Subcutaneous abdominal adipose tissue (tissue), 5 donors: ENCODE data around the gene CPXM2.

Experiments
- H3K27ac ChIP-seq: one replicate; pipeline ENCODE4 v1.7.0; 2013; ENCODE audit warnings: low read depth, mild to moderate bottlenecking, inconsistent platforms, low read length, moderate library complexity
- H3K27me3 ChIP-seq, 5 donors: one replicate each; pipeline ENCODE4 v1.7.0; 2013; ENCODE audit warnings: low read length in 5 of 5, inconsistent platforms in 1 of 5; ENCODE audit not compliant: control insufficient read depth in 5 of 5, insufficient read depth in 4 of 5
- H3K36me3 ChIP-seq, 5 donors: one replicate each; pipeline ENCODE4 v1.7.0; 2013; ENCODE audit warnings: low read length in 5 of 5; ENCODE audit not compliant: control insufficient read depth in 5 of 5, insufficient read depth in 5 of 5
- H3K4me1 ChIP-seq, 5 donors: one replicate each; pipeline ENCODE4 v1.7.0; 2013; ENCODE audit warnings: low read length in 5 of 5, mild to moderate bottlenecking in 3 of 5, moderate library complexity in 1 of 5; ENCODE audit not compliant: control insufficient read depth in 5 of 5, insufficient read depth in 5 of 5
- H3K4me3 ChIP-seq, 5 donors: one replicate each; pipeline ENCODE4 v1.7.0; 2013; ENCODE audit warnings: low read length in 5 of 5, low read depth in 1 of 5
- H3K9ac ChIP-seq, 5 donors: one replicate each; pipeline ENCODE4 v1.7.0; 2013; ENCODE audit warnings: low read length in 5 of 5, mild to moderate bottlenecking in 4 of 5, moderate library complexity in 3 of 5
- H3K9me3 ChIP-seq, 5 donors: one replicate each; pipeline ENCODE4 v1.7.0; 2013; ENCODE audit warnings: low read length in 5 of 5; ENCODE audit not compliant: control insufficient read depth in 5 of 5
- donor health status: healthy.
- donor health status: healthy.
- donor health status: healthy.
- donor health status: healthy.
- donor health status: healthy.

Gene CPXM2

DNA sequence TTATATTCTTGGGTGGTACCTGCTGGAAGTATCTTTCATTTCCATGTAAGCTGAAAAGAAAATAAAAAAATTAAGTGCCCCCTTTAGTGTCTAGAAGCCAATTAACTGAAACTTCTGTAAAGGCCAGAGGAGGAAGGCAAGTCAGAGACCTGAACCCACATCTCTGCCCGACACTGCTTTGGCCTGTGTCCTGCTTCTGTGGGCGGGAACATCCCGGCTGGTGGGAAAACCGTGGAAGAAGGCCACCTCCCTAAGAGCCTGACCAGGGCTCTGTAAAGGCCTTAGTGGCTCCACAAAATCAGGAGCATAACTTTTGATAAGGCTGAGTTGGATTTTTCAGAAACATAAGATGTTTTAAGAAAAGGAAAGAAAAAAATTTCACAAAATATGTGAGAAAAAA, 9.4 kb downstream of the CPXM2 start:
- peaks cover 0 to 5% (median 0%) of the 10 kb centered on the region in 5 donors for H3K9me3 ChIP-seq
- peak overlapping the region; percentile 46 for H3K27ac ChIP-seq
- no peak overlapping the region for H3K9ac ChIP-seq
- H3K4me1 ChIP-seq: peaks cover 0 to 4% (median 0%) of the 10 kb centered on the region in 5 donors
- no peaks in the 10 kb centered on the region for H3K27me3 ChIP-seq
- no peaks in the 10 kb centered on the region for H3K36me3 ChIP-seq
- H3K4me3 ChIP-seq: no peak overlapping the region

GRCh38 chr10:123879606-123880257, 11.9 kb downstream of the CPXM2 start:
- H3K9me3 ChIP-seq: peaks cover 0 to 7% (median 0%) of the 10 kb centered on the region in 5 donors
- H3K4me3 ChIP-seq: no peak overlapping the region
- H3K27me3 ChIP-seq: no peaks in the 10 kb centered on the region
- H3K27ac ChIP-seq: no peak overlapping the region
- peaks cover 0 to 4% (median 0%) of the 10 kb centered on the region in 5 donors for H3K4me1 ChIP-seq
- no peak overlapping the region for H3K9ac ChIP-seq
- H3K36me3 ChIP-seq: no peaks in the 10 kb centered on the region

DNA sequence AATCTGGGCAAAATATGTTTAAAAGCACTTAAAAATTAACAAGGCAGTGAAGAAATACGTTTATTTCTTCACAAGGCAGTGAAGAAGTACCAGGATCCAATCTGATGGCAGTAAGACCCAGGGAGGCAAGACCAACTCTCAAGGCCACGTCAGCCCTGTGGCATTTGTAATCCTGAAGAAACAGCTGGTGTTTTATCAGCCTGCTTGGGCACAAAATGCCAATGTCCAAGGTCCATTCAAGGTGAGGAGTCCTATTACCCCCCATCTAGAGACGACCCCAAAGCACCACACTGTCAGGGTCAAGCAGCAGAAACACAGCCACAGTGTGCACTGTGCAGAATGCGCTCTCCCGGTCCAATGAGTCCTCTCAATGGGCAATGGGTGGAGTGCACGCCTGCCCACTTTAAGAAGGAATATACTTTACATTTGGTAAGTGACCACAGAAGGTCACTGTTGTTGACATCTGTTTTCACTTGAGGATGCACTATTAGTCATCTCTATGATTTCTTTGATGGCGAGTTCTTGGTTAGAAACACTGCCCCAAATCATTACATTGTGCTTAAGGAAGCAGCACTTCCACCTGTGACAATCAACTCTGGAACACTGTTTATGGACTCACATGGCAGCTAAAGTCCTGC, 12.8 kb downstream of the CPXM2 start:
- H3K27ac ChIP-seq: no peak overlapping the region
- no peak overlapping the region for H3K9ac ChIP-seq
- H3K4me3 ChIP-seq: no peak overlapping the region
- H3K9me3 ChIP-seq: peaks cover 0 to 7% (median 0%) of the 10 kb centered on the region in 5 donors
- H3K27me3 ChIP-seq: no peaks in the 10 kb centered on the region
- H3K36me3 ChIP-seq: no peaks in the 10 kb centered on the region
- peaks cover 0 to 4% (median 0%) of the 10 kb centered on the region in 5 donors for H3K4me1 ChIP-seq

DNA sequence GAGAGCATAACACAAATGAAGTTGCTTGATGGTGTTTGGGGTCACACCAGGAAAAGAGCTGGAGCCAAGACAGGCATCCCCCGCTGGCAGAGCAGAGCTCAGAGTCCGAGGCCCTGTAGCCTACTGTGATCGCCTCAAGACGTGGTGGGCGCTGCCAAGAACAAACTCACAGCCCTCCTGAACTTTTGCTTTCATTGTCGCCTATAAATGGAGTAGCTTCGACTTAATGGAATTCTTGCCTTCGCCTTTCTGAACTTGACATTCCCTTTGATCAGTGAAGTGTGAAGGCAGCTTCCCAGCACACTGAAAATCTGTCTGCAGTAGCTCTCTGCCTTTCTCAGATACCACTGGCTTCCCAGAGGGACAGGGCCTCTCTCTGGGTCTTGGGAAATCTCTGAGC, 21.3 kb downstream of the CPXM2 start:
- no peaks in the 10 kb centered on the region for H3K36me3 ChIP-seq
- no peak overlapping the region for H3K4me3 ChIP-seq
- H3K4me1 ChIP-seq: peaks cover 0 to 4% (median 0%) of the 10 kb centered on the region in 5 donors
- no peak overlapping the region for H3K27ac ChIP-seq
- H3K9me3 ChIP-seq: peaks cover 0 to 10% (median 0%) of the 10 kb centered on the region in 5 donors
- H3K27me3 ChIP-seq: no peaks in the 10 kb centered on the region
- H3K9ac ChIP-seq: no peak overlapping the region

DNA sequence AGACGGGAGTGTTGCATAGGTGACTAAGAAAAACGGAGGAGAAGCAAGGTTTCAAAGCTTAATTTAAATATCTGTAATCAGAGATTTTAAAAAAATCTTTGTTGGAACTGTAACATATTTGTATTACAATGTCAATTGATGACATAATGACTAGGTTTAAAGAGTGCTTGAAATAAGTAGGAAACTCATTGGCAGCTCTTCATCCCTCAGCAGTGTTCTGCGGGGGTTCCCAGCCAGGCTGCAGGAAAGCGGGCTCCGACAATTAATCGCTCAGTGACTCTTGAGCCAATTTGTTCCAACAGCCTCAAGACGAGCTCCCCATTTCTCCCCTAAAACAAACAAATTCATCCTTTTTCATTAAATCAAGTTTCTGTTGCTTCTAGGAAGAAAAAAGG, 22.6 kb downstream of the CPXM2 start:
- Histone ChIP-seq H3K4me3 (no peak overlapping the region), H3K4me1 (peaks cover 0 to 4% (median 0%) of the 10 kb centered on the region in 5 donors), H3K36me3 (no peaks in the 10 kb centered on the region), H3K9ac (no peak overlapping the region), H3K27me3 (peaks cover 0 to 2% (median 0%) of the 10 kb centered on the region in 5 donors), H3K9me3 (peaks cover 0 to 10% (median 0%) of the 10 kb centered on the region in 5 donors), H3K27ac (no peak overlapping the region)

- Histone ChIP-seq H3K9ac (no peak overlapping the region), H3K4me3 (no peak overlapping the region), H3K9me3 (peaks cover 0 to 10% (median 0%) of the 10 kb centered on the region in 5 donors), H3K4me1 (peaks cover 0 to 4% (median 0%) of the 10 kb centered on the region in 5 donors), H3K36me3 (no peaks in the 10 kb centered on the region), H3K27me3 (peaks cover 0 to 2% (median 0%) of the 10 kb centered on the region in 5 donors), H3K27ac (no peak overlapping the region)
These were observed 23.3 kb downstream of the CPXM2 start for GRCh38 chr10:123868038-123869019.

DNA sequence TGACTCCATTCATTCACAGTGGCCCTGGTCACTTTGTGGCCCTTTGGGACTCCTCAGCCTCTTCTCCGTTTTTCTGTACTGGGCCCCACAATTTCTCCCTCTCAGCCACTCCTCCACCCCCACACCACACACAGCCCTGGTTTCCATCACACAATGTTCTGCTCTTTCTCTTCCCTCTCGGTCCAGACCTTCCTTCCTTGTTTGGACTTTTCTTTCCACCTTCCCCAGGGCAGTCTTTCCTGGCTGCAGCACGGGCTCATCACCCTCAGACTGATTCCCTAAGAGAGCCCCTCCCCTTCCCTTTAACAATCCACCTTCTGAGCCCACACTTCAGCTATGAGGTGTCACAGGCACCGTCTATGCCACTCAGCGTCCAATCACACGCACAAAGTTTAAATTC, 25.7 kb downstream of the CPXM2 start:
- Histone ChIP-seq H3K4me1 (peaks cover 0 to 4% (median 0%) of the 10 kb centered on the region in 5 donors), H3K36me3 (no peaks in the 10 kb centered on the region), H3K9me3 (no peaks in the 10 kb centered on the region), H3K4me3 (no peak overlapping the region), H3K9ac (no peak overlapping the region), H3K27me3 (peaks cover 0 to 2% (median 0%) of the 10 kb centered on the region in 5 donors), H3K27ac (no peak overlapping the region)

GRCh38 chr10:123865350-123865749, 26.3 kb downstream of the CPXM2 start:
- H3K9ac ChIP-seq: no peak overlapping the region
- H3K27ac ChIP-seq: no peak overlapping the region

DNA sequence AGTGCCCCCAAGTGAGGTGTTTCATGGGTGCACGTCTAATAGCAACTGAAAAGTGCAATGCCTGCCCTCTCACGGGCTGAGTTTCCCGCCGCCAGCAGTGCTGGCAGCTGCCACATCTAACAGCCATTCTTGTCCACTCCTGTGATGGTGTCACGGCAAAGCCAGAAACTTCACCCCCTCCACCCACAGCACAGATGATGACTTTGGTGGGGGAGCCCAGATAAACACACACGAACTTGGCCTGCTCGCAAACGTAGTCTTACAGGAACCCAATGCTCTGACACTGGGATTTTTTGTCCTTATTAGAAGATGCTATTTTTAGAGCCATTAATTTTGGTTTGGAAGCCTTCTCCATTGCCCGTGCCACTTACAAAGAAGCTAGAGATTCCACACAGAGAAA, 26.7 kb downstream of the CPXM2 start:
- H3K9ac ChIP-seq: no peak overlapping the region
- no peak overlapping the region for H3K27ac ChIP-seq
- no peaks in the 10 kb centered on the region for H3K36me3 ChIP-seq
- peaks cover 0 to 4% (median under 1%) of the 10 kb centered on the region in 5 donors for H3K4me1 ChIP-seq
- no peaks in the 10 kb centered on the region for H3K9me3 ChIP-seq
- H3K27me3 ChIP-seq: peaks cover 0 to 2% (median 0%) of the 10 kb centered on the region in 5 donors
- H3K4me3 ChIP-seq: no peak overlapping the region

More at GRCh38 chr10:123865350-123865749, 26.3 kb downstream of the CPXM2 start:
- Histone ChIP-seq H3K27me3 (peaks cover 0 to 2% (median 0%) of the 10 kb centered on the region in 5 donors), H3K9me3 (no peaks in the 10 kb centered on the region), H3K4me3 (no peak overlapping the region), H3K36me3 (no peaks in the 10 kb centered on the region), H3K4me1 (peaks cover 0 to 4% (median 0%) of the 10 kb centered on the region in 5 donors)
